Osteoblast (primary cell): ENCODE data around the gene DUSP22. TPM values are rescaled to one million over a fixed set of nuclear protein-coding genes. Genes with fewer than 3 reads are reported as not detected.

ENCODE experiments used
- DNase-seq: peaks from one replicate; pipeline ENCODE4 v3.0.0; 2011; ENCODE audit warnings: low spot score, mixed read lengths; ENCODE audit not compliant: insufficient read length; ENCODE audit errors: missing footprints
- H2AFZ ChIP-seq: 2 replicates; pipeline ENCODE4 v1.6.0; 2011; ENCODE audit warnings: mild to moderate bottlenecking, low read length
- H3K27ac ChIP-seq: 2 replicates; pipeline ENCODE4 v1.5.1; 2011; ENCODE audit warnings: mild to moderate bottlenecking, low read depth, low read length, moderate library complexity
- H3K27me3 ChIP-seq: 2 replicates; pipeline ENCODE4 v1.6.0; 2012; ENCODE audit warnings: mild to moderate bottlenecking, control low read depth, inconsistent platforms, low read length, moderate library complexity; ENCODE audit not compliant: insufficient read depth
- H3K36me3 ChIP-seq: 2 replicates; pipeline ENCODE4 v1.5.1; 2011; ENCODE audit warnings: mild to moderate bottlenecking, low read length, control low read depth, moderate library complexity; ENCODE audit not compliant: insufficient read depth
- H3K4me1 ChIP-seq: 2 replicates; pipeline ENCODE4 v1.5.1; 2011; ENCODE audit warnings: mild to moderate bottlenecking, low read length, control low read depth, moderate library complexity; ENCODE audit not compliant: insufficient read depth
- H3K4me2 ChIP-seq: 2 replicates; pipeline ENCODE4 v1.6.0; 2011; ENCODE audit warnings: mild to moderate bottlenecking, low read length; ENCODE audit not compliant: insufficient read depth
- H3K4me3 ChIP-seq: fragments of 200-600 bp; sonication (generic); 3 replicates; pipeline ENCODE4 v1.5.1; 2012; ENCODE audit warnings: mild to moderate bottlenecking, low read length, inconsistent platforms; ENCODE audit not compliant: insufficient read depth
- H3K79me2 ChIP-seq: 2 replicates; pipeline ENCODE4 v1.6.0; 2012; ENCODE audit warnings: mild to moderate bottlenecking, low read length, control low read depth, inconsistent platforms; ENCODE audit not compliant: insufficient read depth
- H3K9me3 ChIP-seq: 2 replicates; pipeline ENCODE4 v1.5.1; 2011; ENCODE audit warnings: low read depth, low read length, control low read depth
- H4K20me1 ChIP-seq: 2 replicates; pipeline ENCODE4 v1.6.0; 2012; ENCODE audit warnings: mild to moderate bottlenecking, low read length, control low read depth; ENCODE audit not compliant: insufficient read depth
- total RNA-seq: library from RNA; depleted of rRNA; stranded (reverse); fragments of >200 nt; gene quantifications from 2 replicates; pipeline ENCODE4 v1.2.3, GENCODE V29; 2012
- TF ChIP-seq, protein P1 (sequence below): IDR thresholded peaks from 2 replicates; pipeline ENCODE4 v1.5.1; 2011; ENCODE audit warnings: mild to moderate bottlenecking, low read depth, low read length, moderate library complexity; ENCODE audit errors: extremely low read depth

Gene DUSP22
- total RNA-seq, 1 donor, result 18.1 TPM

DNA sequence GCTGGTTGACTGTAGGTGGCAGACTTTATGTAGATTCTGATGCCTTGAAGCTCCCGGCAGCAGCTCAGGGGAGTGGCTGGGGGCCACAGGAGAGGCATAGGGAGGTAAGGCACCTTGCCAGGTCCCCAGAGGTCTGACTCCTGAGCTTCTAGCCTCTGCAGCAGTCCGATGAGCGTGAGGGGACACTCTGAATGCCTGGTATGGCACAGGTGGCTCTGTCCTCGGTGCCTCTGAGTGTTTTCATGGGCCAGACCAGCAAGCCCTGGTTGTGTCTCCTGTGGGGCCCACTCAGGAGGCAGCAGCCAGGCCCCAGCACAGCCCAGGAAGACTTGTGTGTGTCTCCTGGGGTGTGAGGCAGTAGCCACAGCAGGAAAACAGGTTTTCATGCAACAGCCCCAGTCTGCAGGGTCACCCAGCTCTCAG, 59.6 kb downstream of the DUSP22 start:
- H3K9me3 ChIP-seq, result no peaks in the 10 kb centered on the region
- H3K4me1 ChIP-seq, result no peaks in the 10 kb centered on the region
- H3K36me3 ChIP-seq, result no peaks in the 10 kb centered on the region
- no peaks in the 10 kb centered on the region for H4K20me1 ChIP-seq
- TF ChIP-seq, protein P1, sequence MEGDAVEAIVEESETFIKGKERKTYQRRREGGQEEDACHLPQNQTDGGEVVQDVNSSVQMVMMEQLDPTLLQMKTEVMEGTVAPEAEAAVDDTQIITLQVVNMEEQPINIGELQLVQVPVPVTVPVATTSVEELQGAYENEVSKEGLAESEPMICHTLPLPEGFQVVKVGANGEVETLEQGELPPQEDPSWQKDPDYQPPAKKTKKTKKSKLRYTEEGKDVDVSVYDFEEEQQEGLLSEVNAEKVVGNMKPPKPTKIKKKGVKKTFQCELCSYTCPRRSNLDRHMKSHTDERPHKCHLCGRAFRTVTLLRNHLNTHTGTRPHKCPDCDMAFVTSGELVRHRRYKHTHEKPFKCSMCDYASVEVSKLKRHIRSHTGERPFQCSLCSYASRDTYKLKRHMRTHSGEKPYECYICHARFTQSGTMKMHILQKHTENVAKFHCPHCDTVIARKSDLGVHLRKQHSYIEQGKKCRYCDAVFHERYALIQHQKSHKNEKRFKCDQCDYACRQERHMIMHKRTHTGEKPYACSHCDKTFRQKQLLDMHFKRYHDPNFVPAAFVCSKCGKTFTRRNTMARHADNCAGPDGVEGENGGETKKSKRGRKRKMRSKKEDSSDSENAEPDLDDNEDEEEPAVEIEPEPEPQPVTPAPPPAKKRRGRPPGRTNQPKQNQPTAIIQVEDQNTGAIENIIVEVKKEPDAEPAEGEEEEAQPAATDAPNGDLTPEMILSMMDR, result no peak
- no peak overlapping the region for H3K4me3 ChIP-seq
- H3K27me3 ChIP-seq, result no peaks in the 10 kb centered on the region
- H2AFZ ChIP-seq, result no peak overlapping the region
- H3K27ac ChIP-seq, result no peak overlapping the region
- H3K79me2 ChIP-seq, result no peaks in the 10 kb centered on the region
- no peak for DNase-seq
- no peak overlapping the region for H3K4me2 ChIP-seq

- H3K4me1 ChIP-seq, result no peaks in the 10 kb centered on the region
- no peak overlapping the region for H2AFZ ChIP-seq
- H4K20me1 ChIP-seq, result no peaks in the 10 kb centered on the region
- no peaks in the 10 kb centered on the region for H3K79me2 ChIP-seq
- no peaks in the 10 kb centered on the region for H3K27me3 ChIP-seq
- H3K27ac ChIP-seq, result no peak overlapping the region
- no peaks in the 10 kb centered on the region for H3K36me3 ChIP-seq
- H3K9me3 ChIP-seq, result no peaks in the 10 kb centered on the region
- H3K4me3 ChIP-seq, result no peak overlapping the region
- DNase-seq, result no peak
- TF ChIP-seq, protein P1, result no peak
- H3K4me2 ChIP-seq, result no peak overlapping the region
Measured at GRCh38 chr6:352474-352873, 60.2 kb downstream of the DUSP22 start.

- no peak overlapping the region for H2AFZ ChIP-seq
- no peak overlapping the region for H3K4me3 ChIP-seq
- no peak overlapping the region for H3K27ac ChIP-seq
- H3K4me1 ChIP-seq, result no peaks in the 10 kb centered on the region
- no peak overlapping the region for H3K4me2 ChIP-seq
- TF ChIP-seq, protein P1, result no peak
- no peaks in the 10 kb centered on the region for H3K9me3 ChIP-seq
- DNase-seq, result no peak
- H4K20me1 ChIP-seq, result peaks cover 2% of the 10 kb centered on the region
- no peaks in the 10 kb centered on the region for H3K36me3 ChIP-seq
- H3K79me2 ChIP-seq, result no peaks in the 10 kb centered on the region
- H3K27me3 ChIP-seq, result no peaks in the 10 kb centered on the region
Measured at GRCh38 chr6:352896-353470, 60.7 kb downstream of the DUSP22 start.

DNA sequence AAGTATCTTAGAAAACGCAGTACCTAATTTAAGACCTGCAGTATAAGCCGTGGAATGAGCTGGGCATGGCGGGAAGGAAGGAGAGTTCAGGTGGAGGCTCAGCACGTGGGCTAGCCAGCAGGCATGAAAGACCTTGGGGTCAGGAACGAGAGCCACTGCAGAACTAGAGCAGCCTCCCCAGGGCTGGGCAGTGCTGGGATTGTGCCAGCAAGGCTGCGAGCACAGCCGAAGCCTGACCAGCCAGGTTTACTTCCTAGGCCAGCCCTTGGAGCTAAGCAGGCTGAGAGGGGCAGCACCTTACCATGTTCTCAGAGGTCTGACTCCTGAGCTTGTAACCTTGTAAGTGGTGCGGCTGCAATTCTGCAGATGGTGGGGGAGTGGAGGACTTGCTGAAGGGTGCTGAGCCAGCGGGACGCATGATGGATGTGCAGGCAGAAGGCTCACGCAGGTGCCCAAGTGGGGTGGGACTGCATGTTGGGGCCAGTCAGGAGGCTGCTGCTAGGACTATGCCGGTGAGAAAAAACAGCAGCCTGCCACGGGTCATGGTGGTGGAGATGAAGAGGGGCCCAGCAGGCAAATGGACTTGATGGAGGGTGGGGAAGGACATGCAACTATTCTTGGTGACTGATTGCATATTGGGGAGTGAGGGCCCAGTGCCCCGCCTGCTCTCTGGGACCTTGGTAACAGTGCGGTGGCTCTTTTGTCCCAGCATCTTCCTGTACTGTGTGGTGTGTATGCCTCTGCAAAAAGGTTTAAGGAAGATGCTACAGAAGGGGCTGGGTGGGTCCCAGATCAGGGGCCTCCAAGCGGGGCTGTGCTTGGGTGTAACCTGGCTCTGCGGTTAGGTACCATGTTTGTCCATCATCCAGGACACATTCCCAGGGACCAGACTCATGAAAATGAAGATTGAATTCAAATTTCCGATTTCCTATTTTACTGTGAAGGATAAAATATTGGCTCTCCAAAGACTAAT, 61.6 kb downstream of the DUSP22 start:
- Histone ChIP-seq H3K4me3 (no peak overlapping the region), H3K36me3 (no peaks in the 10 kb centered on the region), H3K4me1 (no peaks in the 10 kb centered on the region), H3K79me2 (no peaks in the 10 kb centered on the region), H2AFZ (no peak overlapping the region), H3K9me3 (no peaks in the 10 kb centered on the region), H3K27ac (no peak overlapping the region), H3K27me3 (no peaks in the 10 kb centered on the region), H4K20me1 (peaks cover 2% of the 10 kb centered on the region), H3K4me2 (no peak overlapping the region)
- DNase-seq, result no peak
- TF ChIP-seq, protein P1, result no peak
